K562 (cell line): ENCODE results near the gene TLX2. TPM values are rescaled to one million over a fixed set of nuclear protein-coding genes. Genes with fewer than 3 reads are reported as not detected.
A peak's percentile ranks its signal among the peaks of the same experiment; 100 is the strongest.

ENCODE experiments used
- ARID1B ChIP-seq: fragments of 450-650 bp; IDR thresholded peaks from 2 replicates; pipeline ENCODE4 v1.6.1; 2016; ENCODE audit warnings: antibody characterized with exemption, mild to moderate bottlenecking, inconsistent platforms
- ETV1 ChIP-seq: fragments of 450-650 bp; conservative IDR thresholded peaks from 2 replicates; pipeline ENCODE4 v1.6.1; 2016; ENCODE audit warnings: missing genetic modification characterization, control low read depth, low read depth, missing compliant biosample characterization
- EZH2 ChIP-seq: IDR thresholded peaks from 2 replicates; pipeline ENCODE4 v1.6.1; 2012; ENCODE audit warnings: low read depth, mild to moderate bottlenecking, inconsistent platforms, low read length, borderline replicate concordance
- GABPB2 ChIP-seq: fragments of 250-450 bp; sonication (Bioruptor Pico); conservative IDR thresholded peaks from 2 replicates; pipeline ENCODE4 v1.5.1; 2021; ENCODE audit warnings: mild to moderate bottlenecking
- HSF4 ChIP-seq: fragments of 250-450 bp; sonication (Bioruptor Pico); IDR thresholded peaks from 2 replicates; pipeline ENCODE4 v2.1.2; 2022; ENCODE audit warnings: mild to moderate bottlenecking, moderate library complexity, borderline replicate concordance
- MIER1 ChIP-seq: fragments of 450-650 bp; IDR thresholded peaks from 2 replicates; pipeline ENCODE4 v1.6.1; 2016; ENCODE audit warnings: antibody characterized with exemption, mild to moderate bottlenecking, low read depth
- MYBL2 ChIP-seq, 2 experiments: fragments of 450-650 bp in 1 of 2; sonication (generic) in 1 of 2; formaldehyde crosslinking in 1 of 2; IDR thresholded peaks; 2 replicates each; pipeline versions ENCODE4 v1.6.1 to v1.8.1; 2017 to 2022; ENCODE audit warnings: borderline replicate concordance in 1 of 2, inconsistent platforms in 1 of 2, low read depth in 1 of 2, mild to moderate bottlenecking in 1 of 2, missing genetic modification reagents in 1 of 2, moderate library complexity in 1 of 2
- PCBP1 ChIP-seq: fragments of 200-400 bp; formaldehyde crosslinking; IDR thresholded peaks from 2 replicates; pipeline ENCODE4 v1.6.1; 2018; ENCODE audit warnings: mild to moderate bottlenecking, low read depth, low read length; ENCODE audit not compliant: poor library complexity, severe bottlenecking
- PHB2 ChIP-seq: fragments of 450-650 bp; IDR thresholded peaks from 2 replicates; pipeline ENCODE4 v1.6.1; 2017; ENCODE audit warnings: low read depth
- POLR2A ChIP-seq: fragments of 450-650 bp; conservative IDR thresholded peaks from 2 replicates; pipeline ENCODE4 v1.6.1; 2016
- RAD21 ChIP-seq, 2 experiments: fragments of 250-450 bp in 1 of 2; fragments of 450-650 bp in 1 of 2; sonication (Bioruptor Pico) in 1 of 2; formaldehyde crosslinking in 1 of 2; IDR thresholded peaks in 1 of 2; conservative IDR thresholded peaks in 1 of 2; 2 replicates each; pipeline versions ENCODE4 v1.4.0 to v1.8.0; 2020 to 2022; ENCODE audit warnings: mild to moderate bottlenecking in 2 of 2, moderate library complexity in 1 of 2
- SMAD3 ChIP-seq: fragments of 450-650 bp; formaldehyde crosslinking; conservative IDR thresholded peaks from 2 replicates; pipeline ENCODE4 v1.4.0; 2020; ENCODE audit warnings: mild to moderate bottlenecking
- SMARCA4 ChIP-seq: fragments of 450-650 bp; IDR thresholded peaks from 2 replicates; pipeline ENCODE4 v1.6.1; 2016
- TAF15 ChIP-seq: fragments of 200-400 bp; formaldehyde crosslinking; IDR thresholded peaks from 2 replicates; pipeline ENCODE4 v1.6.1; 2017; ENCODE audit warnings: mild to moderate bottlenecking, low read depth, low read length, moderate library complexity
- TARDBP ChIP-seq: fragments of 450-650 bp; IDR thresholded peaks from 2 replicates; pipeline ENCODE4 v1.6.1; 2016
- U2AF2 ChIP-seq: fragments of 200-400 bp; formaldehyde crosslinking; optimal IDR thresholded peaks from 2 replicates; pipeline ENCODE3; 2017; ENCODE audit warnings: low read depth, mild to moderate bottlenecking, low read length
- ZNF217 ChIP-seq: sonication (generic); formaldehyde crosslinking; IDR thresholded peaks from 2 replicates; pipeline ENCODE4 v1.8.0; 2022; ENCODE audit warnings: mild to moderate bottlenecking, missing genetic modification reagents
- ZNF282 ChIP-seq: sonication (generic); formaldehyde crosslinking; IDR thresholded peaks from 2 replicates; pipeline ENCODE4 v1.8.1; 2023; ENCODE audit warnings: missing genetic modification reagents
- polyA plus RNA-seq, 8 experiments: library from polyadenylated mRNA; depleted of rRNA in 4 of 8; stranded (reverse) in 5 of 8; unstranded in 3 of 8; fragments of >200 nt; fragmentation: Nextera tagmentation in 2 of 8; fragmentation: Illumina TruSeq in 1 of 8; extraction: Ambion mirVana in 2 of 8; extraction: Trizol in 1 of 8; gene quantifications; 2 replicates each; pipeline versions ENCODE4 v1.2.1 to v1.2.3, GENCODE V29; 2011 to 2014; ENCODE audit warnings: inconsistent platforms in 1 of 8, missing spikeins in 1 of 8
- total RNA-seq, 7 experiments: library from RNA; depleted of rRNA in 6 of 7; stranded (reverse); fragments of >200 nt in 6 of 7; fragmentation: Illumina TruSeq in 2 of 7; extraction: Trizol in 2 of 7; gene quantifications; 2 replicates each; pipeline versions ENCODE4 v1.2.1 to v1.2.3, GENCODE V29; 2011 to 2021; ENCODE audit warnings: low replicate concordance in 1 of 7
- TF ChIP-seq, protein P1 (sequence below): fragments of 250-450 bp; sonication (Bioruptor Pico); IDR thresholded peaks from 2 replicates; pipeline ENCODE4 v1.8.0; 2022; ENCODE audit warnings: inconsistent platforms, mild to moderate bottlenecking, moderate library complexity, borderline replicate concordance
- TF ChIP-seq, protein P2 (sequence below): fragments of 250-450 bp; sonication (Bioruptor Pico); IDR thresholded peaks from 2 replicates; pipeline ENCODE4 v1.8.0; 2021; ENCODE audit warnings: borderline replicate concordance, mild to moderate bottlenecking, moderate library complexity; ENCODE audit not compliant: poor library complexity, severe bottlenecking
- TF ChIP-seq, protein P3 (sequence below), 3 experiments: fragments of 200-800 bp in 1 of 3; sonication (Bioruptor generic) in 1 of 3; sonication (generic) in 1 of 3; formaldehyde crosslinking in 1 of 3; IDR thresholded peaks; 2 replicates each; pipeline versions ENCODE4 v1.6.1 to v1.8.0; 2016 to 2022; ENCODE audit warnings: mild to moderate bottlenecking in 2 of 3, missing compliant biosample characterization in 2 of 3, missing genetic modification characterization in 2 of 3, missing genetic modification reagents in 1 of 3
- TF ChIP-seq, protein P4 (sequence below), 2 experiments: fragments of 450-650 bp; IDR thresholded peaks; 2 replicates each; pipeline ENCODE4 v1.6.1; 2016

Gene TLX2
- total and polyA plus RNA-seq, 9 of the 15 experiments (the other 6 are each of a cell fraction or from before 2014, with no cell fraction given): not detected

DNA sequence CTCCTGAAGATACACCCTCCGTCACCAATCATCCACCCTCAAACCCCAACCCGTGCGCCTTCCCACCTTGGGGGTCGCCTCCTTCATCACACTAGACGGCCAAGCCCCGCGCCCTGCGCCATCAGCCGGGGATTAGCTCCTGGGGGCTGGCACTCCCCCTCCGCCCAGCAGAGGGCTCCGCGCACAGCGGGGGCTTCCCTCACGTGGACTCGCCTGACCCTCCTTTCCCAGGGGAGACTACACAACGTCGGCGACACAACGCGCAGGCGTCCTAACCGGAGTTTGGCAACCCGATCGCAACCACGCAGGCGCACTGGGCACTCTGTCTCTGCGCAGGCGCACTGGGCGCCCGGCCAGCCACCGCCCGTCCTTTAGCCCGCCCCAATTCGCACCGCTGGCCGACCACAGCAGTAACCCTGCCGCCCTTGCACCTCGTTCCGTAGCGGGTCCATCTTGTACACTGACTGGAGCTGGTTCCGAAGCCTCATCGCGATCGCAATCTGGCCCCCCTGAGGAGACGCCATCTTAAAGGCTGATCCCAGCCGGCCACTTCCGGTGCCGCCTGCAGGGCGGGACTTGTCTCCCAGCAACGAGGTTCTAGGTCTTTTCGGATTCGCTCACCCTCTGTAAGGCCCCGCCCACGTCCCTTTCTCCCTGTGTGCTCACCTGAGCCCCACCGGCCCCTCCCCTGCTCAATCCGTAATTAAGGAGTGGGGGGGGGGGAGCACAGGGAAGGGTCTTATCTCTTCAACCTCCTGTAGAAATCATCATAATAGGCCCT, 6.9 kb upstream of the TLX2 start, which contains the start of gene PCGF1 (continued):
- TF ChIP-seq ZNF217 (CRISPR knock-in tag): no peak
- TF ChIP-seq, protein P1, sequence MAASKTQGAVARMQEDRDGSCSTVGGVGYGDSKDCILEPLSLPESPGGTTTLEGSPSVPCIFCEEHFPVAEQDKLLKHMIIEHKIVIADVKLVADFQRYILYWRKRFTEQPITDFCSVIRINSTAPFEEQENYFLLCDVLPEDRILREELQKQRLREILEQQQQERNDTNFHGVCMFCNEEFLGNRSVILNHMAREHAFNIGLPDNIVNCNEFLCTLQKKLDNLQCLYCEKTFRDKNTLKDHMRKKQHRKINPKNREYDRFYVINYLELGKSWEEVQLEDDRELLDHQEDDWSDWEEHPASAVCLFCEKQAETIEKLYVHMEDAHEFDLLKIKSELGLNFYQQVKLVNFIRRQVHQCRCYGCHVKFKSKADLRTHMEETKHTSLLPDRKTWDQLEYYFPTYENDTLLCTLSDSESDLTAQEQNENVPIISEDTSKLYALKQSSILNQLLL (CRISPR knock-in tag): no peak
- TF ChIP-seq GABPB2: no peak
- no peak for TF ChIP-seq MIER1
- peak; percentile 70 for TF ChIP-seq ETV1
- no peak for TF ChIP-seq PHB2
- TF ChIP-seq, protein P2, sequence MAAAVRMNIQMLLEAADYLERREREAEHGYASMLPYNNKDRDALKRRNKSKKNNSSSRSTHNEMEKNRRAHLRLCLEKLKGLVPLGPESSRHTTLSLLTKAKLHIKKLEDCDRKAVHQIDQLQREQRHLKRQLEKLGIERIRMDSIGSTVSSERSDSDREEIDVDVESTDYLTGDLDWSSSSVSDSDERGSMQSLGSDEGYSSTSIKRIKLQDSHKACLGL (CRISPR knock-in tag): no peak
- TF ChIP-seq POLR2A: peak; percentile 86
- no peak for TF ChIP-seq HSF4 (CRISPR knock-in tag)
- no peak for TF ChIP-seq TAF15
- TF ChIP-seq U2AF2: no peak
- no peak for TF ChIP-seq SMARCA4
- TF ChIP-seq ZNF282 (CRISPR knock-in tag): no peak
- no peak for TF ChIP-seq MYBL2 (IDR thresholded peaks at IDR 0.05; ENCODE audit: low read depth)
- no peak for TF ChIP-seq MYBL2 (CRISPR knock-in tag; IDR thresholded peaks at IDR 0.05; ENCODE audit: borderline replicate concordance)
- no peak for TF ChIP-seq TARDBP
- TF ChIP-seq PCBP1: peak; percentile 92
- no peak for TF ChIP-seq SMAD3 (CRISPR knock-in tag)
- TF ChIP-seq, protein P3, sequence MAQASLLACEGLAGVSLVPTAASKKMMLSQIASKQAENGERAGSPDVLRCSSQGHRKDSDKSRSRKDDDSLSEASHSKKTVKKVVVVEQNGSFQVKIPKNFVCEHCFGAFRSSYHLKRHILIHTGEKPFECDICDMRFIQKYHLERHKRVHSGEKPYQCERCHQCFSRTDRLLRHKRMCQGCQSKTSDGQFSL (CRISPR knock-in tag; IDR thresholded peaks at IDR 0.05): peak; percentile 81; the same call in 1 of the 2 replicates
- TF ChIP-seq, protein P3 (tag; IDR thresholded peaks at IDR 0.05): no peak; a peak in 1 of 4 replicates
- TF ChIP-seq EZH2: no peak
- TF ChIP-seq, protein P4, sequence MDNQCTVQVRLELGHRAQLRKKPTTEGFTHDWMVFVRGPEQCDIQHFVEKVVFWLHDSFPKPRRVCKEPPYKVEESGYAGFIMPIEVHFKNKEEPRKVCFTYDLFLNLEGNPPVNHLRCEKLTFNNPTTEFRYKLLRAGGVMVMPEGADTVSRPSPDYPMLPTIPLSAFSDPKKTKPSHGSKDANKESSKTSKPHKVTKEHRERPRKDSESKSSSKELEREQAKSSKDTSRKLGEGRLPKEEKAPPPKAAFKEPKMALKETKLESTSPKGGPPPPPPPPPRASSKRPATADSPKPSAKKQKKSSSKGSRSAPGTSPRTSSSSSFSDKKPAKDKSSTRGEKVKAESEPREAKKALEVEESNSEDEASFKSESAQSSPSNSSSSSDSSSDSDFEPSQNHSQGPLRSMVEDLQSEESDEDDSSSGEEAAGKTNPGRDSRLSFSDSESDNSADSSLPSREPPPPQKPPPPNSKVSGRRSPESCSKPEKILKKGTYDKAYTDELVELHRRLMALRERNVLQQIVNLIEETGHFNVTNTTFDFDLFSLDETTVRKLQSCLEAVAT (IDR thresholded peaks at IDR 0.05): peak in 1 of 2 experiments; percentile 14; a peak in 1 of 4 replicates
- peak; percentile 15 to 30; a peak in 3 of 4 replicates for TF ChIP-seq RAD21 (CRISPR knock-in tag; conservative IDR thresholded peaks at IDR 0.05 in 1 of 2, IDR thresholded peaks at IDR 0.05 in 1 of 2)
- TF ChIP-seq ARID1B: peak; percentile 15; the same call in 1 of the 2 replicates
